GM19463 (cell line): ENCODE data around the gene CELF6.
A peak's percentile ranks its signal among the peaks of the same experiment; 100 is the strongest.
"Not testable (repeated sequence)": the region's sequence is repeated elsewhere in the genome, so short reads cannot be mapped to it uniquely, and the experiment has no call there.

Experiments
- ATAC-seq: cut with Tn5 transposase; IDR thresholded peaks from one replicate; pipeline ENCODE4 v1.9.1; 2021; ENCODE audit warnings: mild to moderate bottlenecking, moderate library complexity; ENCODE audit not compliant: unreplicated experiment

CELF6 gene

DNA sequence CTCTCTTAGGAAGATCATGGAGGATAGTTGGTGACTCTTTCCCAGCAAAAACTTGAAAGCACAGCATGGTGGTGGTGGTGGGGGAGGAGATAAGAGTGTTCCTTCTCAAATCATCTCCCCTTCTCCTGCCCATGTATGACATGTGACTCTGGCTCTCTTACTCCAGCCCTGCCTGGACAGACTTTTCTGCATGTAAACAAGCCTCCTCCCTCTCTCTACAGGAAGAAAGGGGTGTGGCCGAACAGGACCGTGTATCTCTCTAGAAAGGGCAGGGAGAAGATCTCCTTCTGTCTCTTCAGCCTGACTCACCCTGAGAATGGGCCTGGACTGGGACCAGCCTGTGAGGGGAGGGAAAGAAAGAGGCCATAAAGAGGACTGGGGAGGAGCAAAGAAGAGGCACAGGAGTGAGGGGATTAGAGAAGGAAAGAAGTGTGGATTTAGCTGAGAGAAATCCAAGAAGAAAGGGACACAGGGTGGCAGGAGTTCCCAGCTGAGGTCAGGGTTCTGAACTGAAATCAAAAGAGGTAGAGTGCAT, 1.5 kb downstream of the CELF6 start:
- no peak for ATAC-seq

DNA sequence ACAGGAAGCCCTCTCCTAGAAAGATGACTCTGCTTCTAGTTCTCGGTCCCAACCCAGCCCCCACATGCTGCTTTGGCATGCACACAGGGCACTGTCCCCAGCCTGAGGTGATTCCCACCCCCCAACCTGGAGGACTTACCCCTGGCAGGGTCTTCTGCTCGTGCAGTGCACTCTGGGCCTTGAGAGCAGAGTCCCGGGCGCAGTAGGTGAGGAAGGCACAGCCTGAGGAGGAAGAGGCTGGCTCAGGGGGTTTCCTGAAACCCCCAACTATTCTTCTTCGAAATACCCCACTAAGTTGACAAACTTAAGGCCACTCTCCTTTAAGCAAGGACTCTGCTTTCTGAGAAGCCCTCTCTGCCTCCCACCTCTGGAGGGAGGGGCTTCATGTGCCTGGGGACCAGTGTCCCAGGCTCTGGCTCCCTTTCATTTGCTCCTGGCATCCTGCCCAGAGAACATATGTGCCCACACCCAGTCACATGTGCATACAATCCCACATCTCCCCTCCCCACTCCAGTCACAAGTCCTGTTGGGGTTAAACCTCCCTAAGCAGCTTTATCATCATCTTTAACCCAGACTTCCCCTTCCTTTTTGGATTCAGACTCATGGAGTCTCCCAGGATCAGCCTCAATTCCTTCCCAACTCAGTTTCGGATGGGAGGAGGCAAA, 4.1 kb downstream of the CELF6 start:
- ATAC-seq, result no peak

DNA sequence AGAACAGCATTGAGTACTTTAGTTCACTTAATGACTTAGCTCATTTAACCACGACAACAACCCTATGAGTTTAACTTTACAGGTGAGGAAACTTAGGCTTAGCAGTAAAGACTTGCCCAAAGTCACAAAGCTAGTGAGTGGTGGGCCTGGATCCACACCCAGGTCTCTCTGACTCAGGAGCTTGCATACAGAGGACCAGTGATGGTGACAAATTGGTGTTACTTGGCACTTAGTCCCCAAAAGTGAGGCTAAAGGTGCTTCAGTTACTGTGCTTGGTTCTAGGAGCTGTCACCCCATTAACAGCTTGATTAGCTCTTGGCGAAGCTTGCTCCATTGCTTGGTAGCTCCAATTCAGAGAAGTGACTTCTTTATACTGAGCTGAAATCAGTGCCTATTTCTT, 6.1 kb downstream of the CELF6 start:
- no peak for ATAC-seq

DNA sequence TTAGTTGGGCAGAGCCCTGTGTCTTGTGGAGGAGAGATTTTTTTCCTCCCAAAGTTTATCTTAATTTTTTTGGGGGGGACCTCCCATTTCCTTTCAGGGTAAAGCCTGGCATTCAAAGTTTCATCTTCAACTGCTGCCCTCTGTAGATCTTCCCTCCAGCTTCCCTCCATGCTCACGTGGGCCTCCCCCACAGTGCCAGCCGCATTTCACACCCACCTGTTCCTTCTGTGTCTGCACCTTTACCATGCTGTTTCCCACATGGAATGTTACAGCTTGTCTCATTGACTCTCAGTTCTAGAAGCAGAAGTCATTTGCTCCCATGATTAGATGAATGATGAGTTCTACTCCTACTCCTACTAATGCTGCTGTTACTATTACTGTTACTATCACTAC, 6.5 kb downstream of the CELF6 start:
- no peak for ATAC-seq

DNA sequence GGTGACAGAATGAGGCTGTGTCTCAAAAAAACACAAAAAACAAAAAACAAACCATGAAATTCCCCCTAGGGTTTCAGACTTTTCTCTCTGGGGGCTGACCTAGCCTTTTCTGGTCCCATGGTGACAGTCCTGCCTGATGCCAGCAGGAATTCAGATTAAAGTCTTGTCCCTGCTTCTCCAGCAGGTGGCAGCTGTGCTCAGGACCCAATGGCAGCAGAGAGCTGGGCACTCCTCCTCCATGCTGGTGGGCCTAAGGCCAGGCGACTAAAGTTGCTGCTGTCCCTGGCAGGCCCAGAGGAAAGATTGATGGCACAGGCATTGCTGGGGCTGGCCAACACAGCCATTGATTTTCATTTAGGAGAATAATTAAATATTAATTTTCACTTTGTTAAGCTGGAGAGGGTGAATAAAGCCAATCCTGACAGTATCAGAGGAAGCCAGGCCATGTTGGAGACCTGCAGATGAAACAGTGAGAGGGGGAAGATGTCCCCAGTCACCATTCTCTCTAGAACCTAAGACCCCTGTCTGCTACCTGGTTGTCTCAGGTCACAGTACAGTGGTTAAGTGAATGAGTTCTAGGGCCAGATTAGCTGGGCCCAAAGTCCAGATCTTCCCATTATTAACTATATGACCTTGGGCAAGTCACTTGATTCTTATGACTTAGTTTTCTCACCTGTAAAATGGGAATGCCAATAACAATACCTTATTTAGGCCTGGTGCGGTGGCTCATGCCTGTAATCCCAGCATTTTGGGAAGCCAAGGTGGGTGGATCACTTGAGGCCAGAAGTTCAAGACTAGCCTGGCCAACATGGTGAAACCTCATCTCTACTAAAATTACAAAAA, 7.1 kb downstream of the CELF6 start:
- ATAC-seq, result peak; percentile 53

DNA sequence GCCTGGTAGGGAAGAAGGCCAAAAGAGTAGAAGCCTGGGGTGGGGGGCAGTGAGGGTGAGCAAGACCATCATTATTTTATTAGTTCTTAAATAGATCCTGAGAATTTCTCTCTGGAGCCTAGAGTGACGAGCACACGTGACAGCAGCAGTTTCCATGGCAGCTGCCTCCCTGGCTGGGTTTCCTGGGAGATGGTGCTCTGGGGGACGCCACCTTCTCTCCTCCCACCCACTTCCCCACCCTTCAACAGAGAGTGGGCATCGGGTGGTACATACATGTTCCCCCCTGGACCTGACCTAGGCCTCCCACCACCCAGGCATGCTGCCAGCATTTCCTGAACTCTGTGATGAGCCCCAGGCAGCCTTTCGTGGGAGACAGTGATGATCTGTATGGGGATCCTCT, 12.9 kb downstream of the CELF6 start:
- no peak for ATAC-seq

GRCh38 chr15:72306211-72306785, 13.7 kb downstream of the CELF6 start:
- ATAC-seq, result no peak

DNA sequence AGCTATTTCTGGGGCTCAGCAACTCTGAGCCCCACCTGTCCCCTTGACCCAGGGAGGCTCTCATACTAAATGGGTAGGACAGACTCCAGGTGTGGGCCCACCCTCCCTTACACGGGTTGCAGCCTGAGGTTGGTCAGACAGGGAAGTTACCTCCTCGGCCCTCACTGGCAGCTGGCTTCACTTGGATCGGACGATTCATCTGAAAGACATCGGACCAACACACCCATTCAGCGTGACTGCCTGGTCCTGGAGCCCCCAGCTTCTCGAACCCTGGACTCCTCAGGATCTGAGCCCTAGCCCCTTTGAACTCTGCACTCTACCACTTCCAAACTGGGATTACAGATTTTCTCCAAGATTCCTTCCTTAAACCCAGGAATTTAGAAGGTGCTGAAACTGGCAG, 15.4 kb downstream of the CELF6 start:
- ATAC-seq, result no peak

- ATAC-seq, result no peak
Observed at GRCh38 chr15:72302955-72303354, 17.0 kb downstream of the CELF6 start.

DNA sequence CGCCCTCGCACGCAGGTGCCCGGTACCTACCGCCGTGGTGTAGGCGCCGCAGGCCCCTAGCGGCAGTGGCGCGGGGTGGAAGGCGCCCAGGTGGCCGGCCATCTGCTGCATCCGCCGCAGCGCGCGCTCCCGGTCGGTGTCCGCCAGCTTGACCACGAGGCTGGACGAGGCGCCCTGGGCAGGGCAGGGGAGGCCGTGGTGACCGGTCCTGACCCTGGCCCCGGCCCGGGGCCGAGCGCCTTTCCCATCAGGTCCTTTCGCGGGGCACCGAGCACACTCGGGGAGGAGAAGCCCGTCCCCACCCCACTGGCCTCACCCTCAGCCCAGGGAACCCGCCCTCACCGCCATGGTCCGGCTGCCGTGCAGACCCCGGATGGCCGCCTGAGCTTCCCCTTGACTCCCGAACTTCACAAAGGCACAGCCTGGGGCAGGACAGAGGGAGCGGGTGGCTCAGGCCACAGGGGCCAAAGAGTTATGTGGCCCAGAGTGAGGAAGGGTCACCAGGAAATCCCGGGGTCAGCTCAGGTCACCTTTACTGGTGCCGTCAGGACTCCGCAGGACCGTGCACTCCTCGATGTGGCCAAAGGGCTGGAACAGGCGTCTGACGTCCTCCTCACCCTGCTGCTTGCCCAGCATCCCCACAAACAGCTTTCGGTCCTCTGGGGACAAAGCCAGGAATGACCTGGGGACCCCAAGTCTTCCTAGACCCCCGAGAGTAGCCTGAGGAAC, 30.2 kb downstream of the CELF6 start:
- no peak for ATAC-seq

GRCh38 chr15:72288796-72289596, 31.0 kb downstream of the CELF6 start:
- no peak for ATAC-seq

GRCh38 chr15:72285927-72286516, 33.9 kb downstream of the CELF6 start:
- ATAC-seq, result no peak

- ATAC-seq, result no peak
Observed at GRCh38 chr15:72285402-72285801, 34.6 kb downstream of the CELF6 start.

DNA sequence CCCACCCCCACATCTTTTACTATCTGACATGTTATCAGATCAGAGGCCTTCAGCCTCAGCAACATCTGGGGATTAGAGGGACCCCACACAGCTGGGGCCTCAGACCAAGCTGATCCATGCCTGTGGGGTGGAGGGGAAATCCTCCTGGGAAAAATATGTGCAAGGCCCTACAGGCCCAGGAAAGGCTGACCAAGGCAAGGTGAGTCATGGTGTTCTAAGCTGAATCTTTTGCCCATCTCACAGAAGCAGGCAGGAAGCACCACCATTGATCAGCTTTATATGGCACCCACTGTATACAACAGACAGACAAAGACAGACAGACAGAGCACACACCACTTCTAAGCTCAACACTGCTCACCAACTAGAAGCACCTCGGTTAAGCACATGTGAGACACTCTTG, 35.2 kb downstream of the CELF6 start:
- ATAC-seq, result no peak

DNA sequence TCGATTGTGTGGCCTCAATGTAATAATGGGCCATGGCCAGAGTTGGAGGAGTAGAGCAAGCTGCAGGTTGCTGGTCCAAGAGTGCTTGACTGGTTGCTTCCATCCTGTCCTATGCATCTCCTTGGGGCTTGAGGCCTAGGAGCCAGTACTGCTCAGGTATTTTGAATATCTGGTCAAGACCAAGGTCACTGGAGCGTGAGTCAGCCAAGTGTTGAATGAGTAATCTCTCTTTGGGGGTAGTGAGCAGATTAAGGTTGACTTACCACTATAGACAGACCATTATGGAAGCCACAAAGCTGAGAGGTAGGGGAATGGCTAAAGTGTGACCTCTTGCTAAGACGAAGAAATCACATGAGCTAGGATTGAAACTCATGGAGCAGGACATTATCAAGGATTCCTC, 38.2 kb downstream of the CELF6 start:
- ATAC-seq, result no peak

- ATAC-seq, result no peak
Observed at GRCh38 chr15:72280751-72281150, 39.2 kb downstream of the CELF6 start.

GRCh38 chr15:72278737-72279136, 41.2 kb downstream of the CELF6 start:
- ATAC-seq, result no peak

GRCh38 chr15:72276326-72276700, 43.6 kb downstream of the CELF6 start:
- no peak for ATAC-seq

- ATAC-seq, result not testable (repeated sequence)
Observed at GRCh38 chr15:72275635-72276325, 44.2 kb downstream of the CELF6 start.

- no peak for ATAC-seq
Observed at GRCh38 chr15:72272997-72273352, 47.0 kb downstream of the CELF6 start.
